Stimulated activated naive CD4-positive, alpha-beta T cell treated with Interleukin-2 at 50 U/mL for 16 hours (primary cell): ENCODE results near the gene SKAP1.

ENCODE experiments used
- DNase-seq: peaks from one replicate; lab custom pipeline; 2025; lab: John Stamatoyannopoulos, UW

The SKAP1 gene

GRCh38 chr17:48173191-48173984 is 256.6 kb downstream of the SKAP1 start:
- DNase-seq = no peak

GRCh38 chr17:48169926-48170325 is 260.1 kb downstream of the SKAP1 start:
- DNase-seq = no peak

GRCh38 chr17:48163809-48164208 is 266.2 kb downstream of the SKAP1 start:
- no peak for DNase-seq

- no peak for DNase-seq
Observed at GRCh38 chr17:48162946-48163506, 267.0 kb downstream of the SKAP1 start.

GRCh38 chr17:48162306-48162934 is 267.6 kb downstream of the SKAP1 start:
- DNase-seq = no peak

- DNase-seq = no peak
Observed at GRCh38 chr17:48161127-48161905, 268.7 kb downstream of the SKAP1 start.

GRCh38 chr17:48160177-48161081 is 269.6 kb downstream of the SKAP1 start:
- no peak for DNase-seq

GRCh38 chr17:48159232-48159631 is 270.8 kb downstream of the SKAP1 start:
- DNase-seq = no peak

- no peak for DNase-seq
Observed at GRCh38 chr17:48155889-48156611, 274.0 kb downstream of the SKAP1 start.

GRCh38 chr17:48153691-48154358 is 276.2 kb downstream of the SKAP1 start:
- DNase-seq = no peak

- DNase-seq = no peak
Observed at GRCh38 chr17:48152289-48152688, 277.7 kb downstream of the SKAP1 start.

- DNase-seq = no peak
Observed at GRCh38 chr17:48151220-48151619, 278.8 kb downstream of the SKAP1 start.

- DNase-seq = no peak
Observed at GRCh38 chr17:48150597-48151001, 279.4 kb downstream of the SKAP1 start.

GRCh38 chr17:48149787-48150463 is 280.1 kb downstream of the SKAP1 start:
- no peak for DNase-seq

- DNase-seq = no peak
Observed at GRCh38 chr17:48148854-48149786, 280.9 kb downstream of the SKAP1 start.

- no peak for DNase-seq
Observed at GRCh38 chr17:48148029-48148770, 281.8 kb downstream of the SKAP1 start.

- no peak for DNase-seq
Observed at GRCh38 chr17:48144976-48145798, 284.8 kb downstream of the SKAP1 start.
